SK-N-SH (cell line): Measurements from ENCODE around the gene FLYWCH1.

Experiments
- RAD21 ChIP-seq: IDR thresholded peaks from 2 replicates; pipeline ENCODE4 v1.6.1; 2012; ENCODE audit warnings: mild to moderate bottlenecking, low read length
- TF ChIP-seq, protein P1 (sequence below): fragments of 200-600 bp; sonication (generic); IDR thresholded peaks from 2 replicates; pipeline ENCODE4 v1.6.1; 2017; ENCODE audit warnings: antibody characterized with exemption, mild to moderate bottlenecking, moderate library complexity

DNA sequence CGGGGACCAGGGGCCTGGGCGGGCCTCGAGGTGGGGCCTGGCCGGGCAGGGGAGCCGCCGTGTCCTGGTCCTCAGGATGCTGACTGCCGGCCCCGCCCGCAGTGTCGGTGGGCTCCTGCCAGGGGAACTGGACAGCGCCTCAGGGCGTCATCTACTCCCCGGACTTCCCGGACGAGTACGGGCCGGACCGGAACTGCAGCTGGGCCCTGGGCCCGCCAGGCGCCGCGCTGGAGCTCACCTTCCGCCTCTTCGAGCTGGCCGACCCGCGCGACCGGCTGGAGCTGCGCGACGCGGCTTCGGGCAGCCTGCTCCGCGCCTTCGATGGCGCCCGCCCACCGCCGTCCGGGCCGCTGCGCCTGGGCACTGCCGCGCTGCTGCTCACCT, 55.1 kb downstream of the FLYWCH1 start:
- TF ChIP-seq RAD21: no peak
- TF ChIP-seq, protein P1, sequence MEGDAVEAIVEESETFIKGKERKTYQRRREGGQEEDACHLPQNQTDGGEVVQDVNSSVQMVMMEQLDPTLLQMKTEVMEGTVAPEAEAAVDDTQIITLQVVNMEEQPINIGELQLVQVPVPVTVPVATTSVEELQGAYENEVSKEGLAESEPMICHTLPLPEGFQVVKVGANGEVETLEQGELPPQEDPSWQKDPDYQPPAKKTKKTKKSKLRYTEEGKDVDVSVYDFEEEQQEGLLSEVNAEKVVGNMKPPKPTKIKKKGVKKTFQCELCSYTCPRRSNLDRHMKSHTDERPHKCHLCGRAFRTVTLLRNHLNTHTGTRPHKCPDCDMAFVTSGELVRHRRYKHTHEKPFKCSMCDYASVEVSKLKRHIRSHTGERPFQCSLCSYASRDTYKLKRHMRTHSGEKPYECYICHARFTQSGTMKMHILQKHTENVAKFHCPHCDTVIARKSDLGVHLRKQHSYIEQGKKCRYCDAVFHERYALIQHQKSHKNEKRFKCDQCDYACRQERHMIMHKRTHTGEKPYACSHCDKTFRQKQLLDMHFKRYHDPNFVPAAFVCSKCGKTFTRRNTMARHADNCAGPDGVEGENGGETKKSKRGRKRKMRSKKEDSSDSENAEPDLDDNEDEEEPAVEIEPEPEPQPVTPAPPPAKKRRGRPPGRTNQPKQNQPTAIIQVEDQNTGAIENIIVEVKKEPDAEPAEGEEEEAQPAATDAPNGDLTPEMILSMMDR: no peak
